HepG2 (cell line): ENCODE measurements around the gene VCP. TPM values are rescaled to one million over a fixed set of nuclear protein-coding genes. Genes with fewer than 3 reads are reported as not detected.

Source experiments
- BCL3 ChIP-seq: sonication (generic); formaldehyde crosslinking; IDR thresholded peaks from 2 replicates; pipeline ENCODE4 v1.5.1; 2020; ENCODE audit warnings: mild to moderate bottlenecking, missing genetic modification reagents, moderate library complexity
- ELF1 ChIP-seq: sonication (generic); formaldehyde crosslinking; IDR thresholded peaks from 2 replicates; pipeline ENCODE4 v1.4.0; 2020; ENCODE audit warnings: missing genetic modification reagents
- FOXO1 ChIP-seq: sonication (generic); formaldehyde crosslinking; IDR thresholded peaks from 2 replicates; pipeline ENCODE4 v1.4.0; 2020; ENCODE audit warnings: missing genetic modification reagents
- FUBP1 ChIP-seq: sonication (generic); formaldehyde crosslinking; IDR thresholded peaks from 2 replicates; pipeline ENCODE4 v1.5.1; 2020; ENCODE audit warnings: missing genetic modification reagents, mild to moderate bottlenecking, borderline replicate concordance
- KAT7 ChIP-seq: IDR thresholded peaks from 2 replicates; pipeline ENCODE4 v1.6.1; 2018; ENCODE audit warnings: borderline replicate concordance, missing compliant biosample characterization
- KMT2B ChIP-seq: IDR thresholded peaks from 2 replicates; pipeline ENCODE4 v1.6.1; 2016; ENCODE audit warnings: missing genetic modification reagents, missing compliant biosample characterization
- MIER3 ChIP-seq: IDR thresholded peaks from 2 replicates; pipeline ENCODE4 v1.6.1; 2016; ENCODE audit warnings: missing compliant biosample characterization, borderline replicate concordance
- MTF1 ChIP-seq: sonication (generic); formaldehyde crosslinking; IDR thresholded peaks from 2 replicates; pipeline ENCODE4 v1.5.0; 2020; ENCODE audit warnings: missing genetic modification reagents
- ZFP82 ChIP-seq: sonication (generic); formaldehyde crosslinking; IDR thresholded peaks from 2 replicates; pipeline ENCODE4 v1.5.1; 2020; ENCODE audit warnings: mild to moderate bottlenecking, missing genetic modification reagents, borderline replicate concordance
- ZNF142 ChIP-seq: sonication (generic); formaldehyde crosslinking; IDR thresholded peaks from 2 replicates; pipeline ENCODE4 v1.4.0; 2020; ENCODE audit warnings: missing genetic modification reagents
- ZNF354B ChIP-seq: sonication (generic); formaldehyde crosslinking; IDR thresholded peaks from 2 replicates; pipeline ENCODE4 v1.8.0; 2022; ENCODE audit warnings: mild to moderate bottlenecking, missing genetic modification reagents
- ZNF430 ChIP-seq: sonication (generic); formaldehyde crosslinking; IDR thresholded peaks from 2 replicates; pipeline ENCODE4 v1.9.0; 2021; ENCODE audit warnings: mild to moderate bottlenecking, missing genetic modification reagents
- ZNF574 ChIP-seq: sonication (generic); formaldehyde crosslinking; IDR thresholded peaks from 2 replicates; pipeline ENCODE4 v1.4.0; 2020; ENCODE audit warnings: missing genetic modification reagents
- ZNF770 ChIP-seq: sonication (generic); formaldehyde crosslinking; IDR thresholded peaks from 2 replicates; pipeline ENCODE4 v1.5.0; 2020; ENCODE audit warnings: mild to moderate bottlenecking, missing genetic modification reagents
- polyA plus RNA-seq, 8 experiments: library from polyadenylated mRNA; depleted of rRNA in 3 of 8; stranded (reverse) in 7 of 8; unstranded in 1 of 8; fragments of >200 nt; fragmentation: Illumina TruSeq in 4 of 8; extraction: Trizol in 4 of 8; gene quantifications; 2 replicates each; pipeline versions ENCODE4 v1.2.1 to v1.2.3, GENCODE V29; 2011 to 2016; ENCODE audit warnings: low read depth in 4 of 8, missing spikeins in 1 of 8, mixed read lengths in 1 of 8; ENCODE audit not compliant: insufficient read depth in 1 of 8
- total RNA-seq, 5 experiments: library from RNA; depleted of rRNA; stranded (reverse); fragments of >200 nt; fragmentation: Illumina TruSeq; extraction: Trizol; gene quantifications; 2 replicates each; pipeline ENCODE4 v1.2.3, GENCODE V29; 2016; ENCODE audit warnings: low read depth in 1 of 5

VCP gene
- total and polyA plus RNA-seq, 2 of the 13 experiments (the other 11 are each of a cell fraction or from before 2014, with no cell fraction given), result 143 to 391 TPM

- TF ChIP-seq ZNF142 (CRISPR knock-in tag) (0 out of 2 replicates have a peak, but pooled peaks have one; percentile 69), FUBP1 (CRISPR knock-in tag) (no peak), ZNF354B (CRISPR knock-in tag) (no peak), KMT2B (CRISPR knock-in tag) (peak; percentile 93), MIER3 (peak; percentile 86), ZNF770 (CRISPR knock-in tag) (no peak; the same call in 1 of the 2 replicates), ZFP82 (CRISPR knock-in tag) (no peak), MTF1 (no peak), FOXO1 (CRISPR knock-in tag) (peak; percentile 67), ZNF430 (CRISPR knock-in tag) (no peak; the same call in 1 of the 2 replicates), KAT7 (CRISPR knock-in tag) (peak; percentile 96; the same call in 1 of the 2 replicates), BCL3 (no peak), ELF1 (CRISPR knock-in tag) (peak; percentile 85), ZNF574 (CRISPR knock-in tag) (peak; percentile 99)
Observed at GRCh38 chr9:35102769-35103659, 30.6 kb upstream of the VCP start, which contains the start of gene STOML2 (continued).
